HG02759 (cell line): Measurements from ENCODE around the gene DNLZ.

ENCODE experiments used
- ATAC-seq: cut with Tn5 transposase; IDR thresholded peaks from one replicate; pipeline ENCODE4 v1.9.1; 2021; ENCODE audit warnings: mild to moderate bottlenecking, moderate library complexity; ENCODE audit not compliant: unreplicated experiment

DNLZ gene

GRCh38 chr9:136377341-136378169 is 14.0 kb upstream of the DNLZ start:
- no peak for ATAC-seq

DNA sequence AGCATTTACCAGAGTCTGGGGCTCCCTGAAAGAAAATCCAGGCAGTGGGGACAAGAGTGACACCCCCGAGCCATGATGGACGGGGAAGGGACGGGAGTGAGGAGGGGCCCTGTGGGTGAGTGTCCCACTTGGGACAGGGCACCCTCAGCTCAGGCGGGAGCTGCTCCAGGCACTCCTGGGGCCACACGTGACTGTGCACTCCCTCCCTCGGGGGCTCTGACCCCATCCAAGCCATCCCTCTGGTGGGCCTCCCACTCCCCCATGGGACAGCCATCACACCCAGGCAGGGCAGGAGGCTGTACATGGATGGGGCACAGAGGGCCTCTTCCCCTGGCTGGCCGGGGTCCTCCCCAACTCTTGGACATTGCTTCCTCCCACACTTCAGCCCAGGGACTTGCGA is 12.9 kb upstream of the DNLZ start:
- no peak for ATAC-seq

DNA sequence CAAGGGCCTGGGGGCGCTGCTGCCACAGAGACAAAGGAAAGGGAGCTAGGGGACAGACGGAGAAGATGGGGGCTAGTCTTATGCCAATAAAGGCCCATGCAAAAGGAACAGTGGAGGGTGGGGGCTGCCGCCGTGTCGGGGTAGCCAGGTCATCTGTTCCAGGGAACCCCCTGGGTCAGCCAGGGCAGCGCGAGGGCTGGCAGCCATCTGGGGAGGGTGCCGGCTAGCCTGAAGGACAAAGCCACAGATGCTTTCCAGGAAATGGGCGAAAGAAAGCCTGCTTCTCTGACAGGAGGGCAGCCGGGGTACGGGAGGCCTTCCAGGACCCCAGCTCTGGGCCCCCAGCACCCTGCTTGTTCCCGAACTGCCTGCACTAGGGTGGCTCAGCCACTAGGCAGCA is 11.6 kb upstream of the DNLZ start:
- ATAC-seq = no peak

GRCh38 chr9:136374183-136374575 is 10.6 kb upstream of the DNLZ start:
- no peak for ATAC-seq

- ATAC-seq = no peak
Observed at GRCh38 chr9:136373300-136374182, 10.0 kb upstream of the DNLZ start, which contains the start of gene CARD9. CARD9 (minus strand) TSS chr9:136373669; CDS start chr9:136372078, 1,591 bp downstream.

- no peak for ATAC-seq
Observed at GRCh38 chr9:136372561-136373299, 9.2 kb upstream of the DNLZ start.

DNA sequence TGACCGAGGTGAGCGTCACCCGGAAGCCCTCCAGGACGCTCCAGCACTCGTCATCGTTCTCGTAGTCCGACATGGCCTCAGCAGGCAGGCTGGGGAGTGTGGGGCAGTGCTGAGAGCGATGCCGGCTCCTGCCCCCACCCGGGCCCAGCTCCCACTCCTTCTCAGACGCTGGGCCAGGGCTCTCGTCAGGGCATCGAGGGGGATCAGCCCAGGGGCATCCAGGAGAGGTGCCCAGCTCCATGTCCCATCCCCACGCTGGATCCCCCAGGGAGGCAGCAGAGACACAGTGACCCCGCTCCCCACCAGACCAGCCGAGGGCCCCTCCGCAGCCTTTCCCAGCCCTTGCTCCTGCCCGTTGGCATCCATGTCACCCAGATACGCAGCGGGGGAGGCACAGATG is 8.5 kb upstream of the DNLZ start:
- ATAC-seq = no peak

GRCh38 chr9:136371533-136371880 is 8.0 kb upstream of the DNLZ start:
- no peak for ATAC-seq

GRCh38 chr9:136370687-136371532 is 7.4 kb upstream of the DNLZ start:
- no peak for ATAC-seq

DNA sequence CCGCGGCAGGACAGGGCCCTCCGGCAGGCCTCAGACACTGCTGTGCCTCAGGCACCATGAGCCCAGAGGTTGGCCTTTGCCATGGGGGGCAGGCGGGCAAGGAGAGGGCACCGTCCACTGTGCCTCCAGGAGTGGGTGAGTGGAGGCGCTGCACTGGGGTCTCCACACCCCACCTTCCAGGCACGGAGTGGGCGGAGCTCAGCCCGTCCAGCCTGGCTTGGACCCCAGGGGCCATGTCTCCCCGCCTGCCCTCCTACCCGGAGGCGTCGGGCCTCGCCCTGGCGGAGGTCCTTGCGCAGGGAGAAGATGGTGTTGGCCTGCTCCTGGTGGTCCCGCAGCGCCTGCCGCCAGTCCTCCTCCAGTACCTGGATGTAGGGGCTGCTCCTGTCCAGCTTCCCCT is 6.5 kb upstream of the DNLZ start:
- ATAC-seq = no peak

- no peak for ATAC-seq
Observed at GRCh38 chr9:136368190-136368589, 4.6 kb upstream of the DNLZ start.

GRCh38 chr9:136367296-136368145 is 4.0 kb upstream of the DNLZ start:
- ATAC-seq = no peak

GRCh38 chr9:136366826-136367225 is 3.3 kb upstream of the DNLZ start:
- ATAC-seq = no peak

DNA sequence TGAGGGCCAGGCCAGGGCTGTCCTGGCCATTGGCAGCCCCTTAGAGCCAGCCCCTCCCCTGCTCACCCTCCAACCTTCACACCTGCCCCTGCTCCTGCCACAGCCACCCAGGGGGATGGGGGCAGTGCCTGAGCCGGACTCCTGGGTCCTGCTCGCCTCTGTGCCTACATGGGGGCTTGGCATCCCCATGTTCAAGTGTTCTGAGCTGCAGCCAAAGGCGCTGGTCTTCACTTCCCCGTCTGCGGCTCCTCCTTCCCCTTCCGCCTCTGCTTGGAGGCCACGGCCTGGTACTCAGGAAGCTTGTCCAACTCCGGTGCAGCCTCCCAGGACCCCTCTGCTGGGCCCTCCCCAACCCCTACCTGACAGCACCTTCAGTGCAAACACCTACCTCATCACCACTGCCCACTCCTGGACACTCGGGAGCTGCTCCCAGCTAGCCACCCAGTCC is 2.3 kb upstream of the DNLZ start:
- ATAC-seq = no peak

GRCh38 chr9:136364942-136365774 is 1.6 kb upstream of the DNLZ start:
- ATAC-seq = no peak

DNA sequence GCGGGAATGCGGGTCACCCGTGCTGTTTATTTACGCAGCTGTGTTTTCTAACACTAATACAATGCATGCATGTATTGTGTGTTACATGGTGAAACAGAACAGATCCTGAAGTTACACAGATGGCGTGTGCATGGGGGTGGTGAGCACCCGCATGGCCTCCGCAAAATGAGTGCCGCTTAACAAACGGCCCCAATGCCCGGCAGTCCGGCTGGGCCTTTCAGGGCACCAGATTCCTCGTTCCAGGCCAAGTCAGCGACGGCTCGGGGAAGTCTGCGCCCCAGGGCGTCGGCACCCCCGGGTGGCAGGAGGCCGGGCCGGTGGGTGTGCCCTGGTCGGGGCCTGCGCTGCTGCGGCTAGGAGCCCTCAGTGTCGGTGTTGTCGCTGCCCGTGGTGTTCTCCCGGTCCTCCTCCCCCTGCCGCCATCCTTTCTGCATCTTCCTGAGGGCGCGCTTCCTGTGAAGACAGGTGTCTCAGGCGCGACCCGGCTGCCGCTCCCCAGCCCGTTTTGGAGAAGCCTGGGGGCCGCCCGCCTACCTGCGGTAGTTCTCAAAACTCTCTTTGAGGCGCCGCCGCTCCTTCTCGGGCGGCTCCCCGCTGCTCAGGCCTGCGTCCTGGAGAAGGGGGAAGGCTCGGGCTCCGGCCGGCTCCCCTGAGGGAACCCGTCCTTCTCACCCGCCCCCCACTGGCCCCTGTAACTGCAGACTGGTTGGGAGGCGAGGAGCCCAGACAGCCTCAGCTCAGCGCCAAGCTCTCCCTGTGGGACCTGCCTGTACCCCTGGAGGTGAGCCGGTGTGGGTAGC is 605 bp upstream of the DNLZ start:
- ATAC-seq = no peak

GRCh38 chr9:136362450-136362784 is 1.1 kb downstream of the DNLZ start:
- ATAC-seq = no peak
